DMS79 (cell line): ENCODE measurements around the gene ELP4.

Experiments
- DNase-seq: peaks from one replicate; lab custom pipeline; 2025; lab: John Stamatoyannopoulos, UW

The ELP4 gene

DNA sequence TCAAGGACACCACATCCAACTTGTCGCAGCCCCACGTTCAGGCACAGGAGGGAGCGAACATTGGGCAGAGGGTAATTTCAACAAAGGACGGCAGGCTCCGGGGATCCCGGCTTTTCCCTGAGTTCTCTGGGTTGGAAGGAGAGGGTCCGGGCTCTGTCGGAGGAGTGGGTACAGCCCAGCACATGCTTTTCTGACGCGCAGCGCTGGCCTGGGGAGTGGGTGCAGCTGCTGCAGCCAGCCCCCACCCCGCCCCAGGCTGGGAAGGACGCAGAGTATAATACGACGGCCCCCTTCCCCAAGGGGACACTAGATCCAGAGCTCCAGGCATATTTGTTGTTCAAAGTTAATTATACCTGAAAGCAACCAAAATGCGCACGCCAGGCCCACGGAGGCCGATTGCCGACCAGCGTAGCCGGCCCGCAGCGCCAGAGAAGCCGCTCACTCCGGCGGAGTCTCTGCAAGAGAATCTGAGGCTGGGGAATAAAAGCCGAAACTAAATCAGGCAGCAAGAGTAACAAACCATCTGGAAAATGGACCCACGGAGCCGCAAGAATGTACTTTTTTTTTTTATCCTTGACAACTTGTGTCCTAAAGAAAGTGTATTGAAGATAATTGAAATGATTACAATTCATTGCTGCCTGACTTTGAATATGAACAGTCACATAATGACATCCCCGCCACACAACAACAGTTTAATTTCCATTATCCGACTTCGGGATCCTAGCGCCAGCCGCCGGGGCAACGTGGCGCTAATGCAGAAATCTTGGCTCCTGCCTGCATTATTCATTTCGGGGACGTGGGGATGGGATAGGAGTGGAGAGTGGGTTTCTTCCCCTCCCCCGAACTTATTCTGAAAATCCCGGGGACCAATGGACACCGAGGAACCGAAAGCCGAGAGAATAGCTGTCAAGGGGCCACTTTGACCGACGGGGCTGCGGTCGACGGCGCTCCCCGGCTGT lies 315.6 kb downstream of the ELP4 start:
- no peak for DNase-seq

DNA sequence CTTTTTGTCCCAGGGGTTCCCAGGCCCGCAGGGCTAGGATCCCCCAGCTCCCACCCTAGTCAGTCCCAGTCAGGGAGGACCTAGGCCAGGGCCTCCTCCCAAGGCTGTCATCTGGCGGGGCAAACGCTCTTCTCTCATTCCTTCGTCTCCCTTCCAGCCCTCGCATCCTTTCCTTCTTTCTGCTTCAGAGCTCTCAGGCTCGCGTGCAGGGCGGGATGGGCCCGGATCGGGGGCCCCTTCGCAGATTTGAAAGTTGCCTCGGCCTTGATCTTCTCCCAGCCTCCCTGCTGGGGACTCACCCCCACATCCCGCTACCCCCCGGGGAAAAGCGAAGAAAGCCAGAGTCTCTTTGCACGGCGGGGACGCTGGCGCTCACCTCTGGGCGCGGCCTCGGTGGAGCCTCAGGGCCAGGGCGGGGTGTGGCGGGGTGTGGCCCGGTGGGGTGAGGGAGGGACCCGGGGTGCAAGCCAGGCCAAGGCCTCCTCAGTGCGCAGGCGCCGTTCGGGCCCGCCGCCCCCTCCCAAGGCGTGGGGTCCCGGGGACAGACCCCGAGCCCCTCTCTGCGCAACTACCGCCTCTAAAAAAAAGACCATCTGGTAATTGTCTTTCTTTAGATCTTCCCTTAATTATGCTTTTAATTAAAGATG lies 316.4 kb downstream of the ELP4 start:
- no peak for DNase-seq

DNA sequence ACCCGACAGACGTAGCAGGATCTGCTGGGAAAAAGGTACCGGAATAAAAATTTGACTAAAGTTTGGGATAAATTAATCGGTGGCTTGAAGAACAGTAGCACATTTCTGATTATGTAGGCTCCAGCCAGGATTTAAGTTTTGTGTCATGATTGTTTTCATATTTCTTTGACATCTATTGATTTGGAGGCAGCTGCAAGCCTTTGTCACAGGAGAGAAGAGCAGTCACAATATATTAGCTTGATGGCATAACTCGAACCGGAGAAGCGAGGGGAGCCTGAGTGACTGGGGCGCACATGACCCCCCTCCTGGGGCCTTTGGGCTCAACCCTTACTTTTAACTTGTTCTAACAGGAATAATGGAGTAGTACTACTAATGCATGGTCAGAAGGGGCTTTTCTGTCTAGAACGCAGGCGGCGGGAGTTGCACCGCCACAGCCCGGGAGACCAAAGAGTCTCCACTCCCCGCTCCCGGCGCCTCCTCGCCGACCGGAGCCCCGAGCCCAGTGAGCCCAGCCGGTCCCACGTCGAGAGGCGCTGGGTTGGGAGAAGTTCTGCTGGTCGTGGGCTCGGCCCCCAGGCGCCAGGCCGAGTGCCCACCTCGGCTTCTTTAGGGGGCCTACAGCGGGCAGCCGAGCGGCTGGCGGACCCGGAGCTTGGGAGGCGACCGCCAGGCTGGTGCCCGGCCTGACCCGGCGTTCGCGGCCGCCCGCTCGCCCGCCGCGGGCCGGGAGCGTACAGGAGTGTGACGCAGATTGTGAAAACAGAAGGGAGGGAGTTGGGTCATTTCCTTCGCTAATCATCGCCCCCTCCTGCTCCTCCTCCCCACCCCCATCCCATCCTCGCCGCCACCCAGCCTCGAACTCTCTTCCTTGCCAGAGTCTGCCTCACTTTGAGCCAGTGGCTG lies 317.2 kb downstream of the ELP4 start:
- no peak for DNase-seq

DNA sequence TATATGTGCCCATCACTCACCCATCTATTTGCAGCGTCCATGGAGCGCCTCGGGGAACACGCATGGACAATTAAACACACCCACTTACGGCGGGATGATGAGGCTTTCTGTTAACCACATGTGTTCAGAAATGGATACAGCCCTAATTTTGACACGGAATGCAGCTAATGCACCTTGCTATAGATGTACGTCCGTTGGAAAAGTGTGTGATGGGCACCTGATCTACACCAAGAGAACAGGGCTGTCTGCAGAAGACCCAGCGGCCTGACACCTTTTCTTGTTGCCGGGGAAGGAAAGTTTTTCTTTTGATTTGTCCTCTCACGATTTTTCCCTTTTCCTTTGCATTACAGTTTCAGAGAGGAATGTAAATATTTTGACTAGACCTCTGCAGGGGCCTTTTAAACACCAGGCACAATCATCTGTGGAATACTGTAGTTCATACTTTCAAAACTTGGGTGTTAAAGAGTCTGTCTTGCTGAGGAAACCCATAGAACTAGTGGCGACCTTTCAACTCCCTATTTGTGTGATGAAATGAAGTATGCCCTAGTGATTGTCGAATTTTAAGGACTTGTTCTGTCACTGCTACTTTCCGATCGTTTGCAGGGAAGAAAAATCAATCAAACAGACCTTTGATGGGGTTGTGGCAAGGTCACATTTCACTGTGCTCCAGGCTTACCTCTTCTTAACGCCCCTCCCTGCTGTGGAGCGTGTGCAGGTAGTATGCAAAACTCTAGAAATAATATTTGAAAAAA lies 318.1 kb downstream of the ELP4 start:
- DNase-seq, result no peak

DNA sequence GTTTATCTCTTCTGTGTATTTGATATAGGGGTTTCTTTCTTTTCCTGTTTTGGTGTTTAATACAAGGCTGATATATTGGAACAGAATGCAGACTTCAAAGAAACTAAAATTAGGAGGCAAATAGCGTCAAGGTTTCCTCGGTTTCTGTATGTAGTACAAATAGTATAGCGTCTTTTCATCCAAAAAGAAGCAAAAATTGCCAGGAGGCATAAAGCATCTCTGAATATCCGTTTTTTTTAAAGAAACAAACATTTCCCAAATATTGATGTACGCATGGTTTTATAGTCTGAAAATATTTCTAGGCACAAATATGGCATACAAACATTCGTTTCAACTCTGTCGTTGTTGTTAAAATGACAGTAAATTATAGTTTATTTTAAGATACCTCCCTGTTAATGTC lies 318.6 kb downstream of the ELP4 start:
- DNase-seq, result no peak

DNA sequence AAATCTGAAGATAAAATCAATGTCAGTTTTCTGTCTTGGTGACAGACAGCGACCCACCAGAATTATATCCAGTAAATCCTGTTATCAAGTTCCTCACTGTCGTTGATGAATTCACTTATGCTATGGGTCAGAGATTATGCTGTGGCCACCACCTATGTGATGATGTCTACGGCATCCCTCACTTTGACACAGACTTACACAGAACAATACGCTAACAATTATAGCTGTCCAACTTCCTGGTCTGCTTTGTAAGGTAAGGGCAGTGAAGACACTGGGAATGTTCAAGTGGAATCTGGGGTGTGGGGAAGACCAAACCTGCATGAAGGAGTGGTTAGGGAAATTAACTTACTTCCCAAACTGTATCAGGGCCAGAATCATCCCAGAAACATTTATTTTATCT lies 320.8 kb downstream of the ELP4 start:
- no peak for DNase-seq

DNA sequence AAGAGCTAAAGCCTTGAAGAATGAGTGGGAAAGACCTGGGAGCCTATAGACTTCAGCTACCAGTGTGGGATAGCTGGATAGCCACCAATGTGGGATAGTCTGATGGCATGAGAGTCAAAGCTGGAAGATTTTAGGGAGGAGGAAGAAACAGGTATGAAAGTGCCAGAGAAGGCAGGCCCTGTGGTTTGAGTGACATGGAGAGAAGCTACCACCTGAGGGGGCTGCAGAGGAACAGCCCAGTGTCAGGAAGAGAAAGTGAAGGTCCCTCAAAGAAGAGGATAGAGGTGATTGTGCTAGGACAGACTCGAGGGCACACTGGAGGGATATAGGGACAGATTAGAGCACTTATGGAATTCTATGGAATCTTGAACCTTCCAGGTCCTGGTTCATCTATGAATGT lies 324.7 kb downstream of the ELP4 start:
- no peak for DNase-seq
